HL-60/S4 (cell line): ENCODE results near the gene ABCC9.

Experiments used
- in situ Hi-C: fragments of 300-500 bp; cut with MboI; formaldehyde crosslinking; loops from 2 replicates; pipeline ENCODE4 v1.14.3; 2022; ENCODE audit warnings: low sequenced_read_pairs

ABCC9 gene

DNA sequence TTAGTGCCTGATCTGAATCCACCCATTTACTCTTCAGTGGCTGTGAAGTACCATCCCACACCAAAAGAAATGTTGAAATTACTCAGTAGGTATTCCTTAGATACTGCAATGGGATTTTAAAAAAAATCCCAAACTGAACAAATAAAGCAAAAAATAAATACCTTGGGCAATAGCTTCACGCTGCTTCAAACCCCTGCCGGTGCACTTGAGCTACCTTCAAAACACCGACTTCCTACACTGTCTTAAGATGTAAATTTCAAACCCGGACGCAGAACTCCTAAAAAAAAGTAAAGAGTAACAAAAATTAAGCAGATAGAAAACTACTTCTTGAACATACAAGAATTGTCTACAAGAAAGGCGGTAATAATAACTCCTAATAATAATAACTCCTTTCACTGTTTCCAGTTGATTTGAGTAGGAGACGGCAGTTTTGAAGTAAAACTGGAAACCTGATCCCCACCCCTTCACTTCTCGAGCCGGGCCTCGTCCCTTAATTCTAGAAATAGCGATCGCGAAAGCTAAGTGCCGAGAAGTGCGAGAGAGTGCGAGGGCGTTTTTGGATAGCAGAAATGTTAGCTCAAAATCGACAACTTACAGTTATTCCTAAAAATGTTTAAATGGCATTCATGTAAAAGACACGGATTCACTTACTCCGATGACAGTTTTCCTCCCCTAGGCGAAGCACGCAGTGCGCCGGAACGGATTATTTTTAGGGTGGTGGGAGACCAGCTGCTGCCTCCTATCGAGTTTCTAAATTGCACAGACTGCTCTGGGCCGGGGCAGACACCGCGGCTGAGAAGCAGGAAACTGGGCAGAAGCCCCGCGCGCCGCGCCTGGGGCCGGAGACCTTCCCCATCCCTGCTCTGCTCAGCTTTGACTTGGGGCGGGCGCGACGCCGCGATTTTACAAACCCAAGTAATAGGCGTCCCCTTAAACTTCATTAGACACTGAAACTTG, at the start of gene ABCC9:
Gene ABCC9, minus strand, starts transcription at position 878 of the 957 bp plus-strand sequence. CDS start 4,752 bp downstream, outside the sequence.
- in situ Hi-C loops = no loop called here

DNA sequence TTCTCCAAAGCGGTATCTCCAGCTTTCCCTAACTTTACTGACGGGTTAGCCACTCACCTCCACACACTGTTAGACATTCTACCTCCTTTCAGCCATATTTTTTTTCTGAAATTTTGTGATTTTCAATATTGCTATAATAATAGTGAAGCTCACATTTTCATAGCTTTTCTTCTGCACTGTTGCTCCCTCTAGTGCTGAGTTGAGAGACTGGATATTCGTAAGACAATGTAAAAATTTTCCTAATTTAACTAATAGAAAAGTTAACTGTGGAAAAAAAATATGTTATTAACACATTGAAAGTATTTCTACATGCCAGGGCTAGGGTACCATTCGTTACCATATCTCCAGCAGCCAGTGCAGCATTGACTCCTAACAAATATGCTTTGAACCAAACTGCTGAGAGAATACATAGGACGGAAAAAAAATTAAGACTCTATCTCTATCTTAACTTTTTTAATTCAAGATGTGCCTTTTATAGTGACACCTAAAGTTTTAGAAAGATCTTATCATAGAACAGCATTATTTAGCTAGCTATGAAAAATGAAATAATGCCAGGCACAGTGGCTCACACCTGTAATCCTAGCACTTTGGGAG, 48.7 kb upstream of the ABCC9 start:
- in situ Hi-C loops = no loop called here

DNA sequence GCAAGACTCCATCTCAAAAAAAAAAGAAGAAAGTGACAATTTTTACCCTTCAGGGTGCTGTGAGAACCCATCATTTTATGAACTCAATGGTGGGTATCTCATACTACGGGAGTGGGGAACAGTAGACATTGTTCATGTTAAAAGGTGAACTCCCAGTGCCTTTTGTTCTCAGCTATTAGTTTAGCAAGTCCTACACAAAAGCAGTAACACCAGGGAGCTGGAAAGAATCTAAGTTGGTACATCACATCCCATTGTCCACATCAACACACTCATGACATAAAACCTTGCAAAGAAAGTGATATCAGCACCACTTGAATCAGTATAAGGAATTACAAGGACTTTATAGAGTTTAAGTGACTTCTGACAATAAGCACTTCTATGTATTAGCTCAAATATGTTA, 47.4 kb upstream of the ABCC9 start:
- in situ Hi-C loops = no loop called here

DNA sequence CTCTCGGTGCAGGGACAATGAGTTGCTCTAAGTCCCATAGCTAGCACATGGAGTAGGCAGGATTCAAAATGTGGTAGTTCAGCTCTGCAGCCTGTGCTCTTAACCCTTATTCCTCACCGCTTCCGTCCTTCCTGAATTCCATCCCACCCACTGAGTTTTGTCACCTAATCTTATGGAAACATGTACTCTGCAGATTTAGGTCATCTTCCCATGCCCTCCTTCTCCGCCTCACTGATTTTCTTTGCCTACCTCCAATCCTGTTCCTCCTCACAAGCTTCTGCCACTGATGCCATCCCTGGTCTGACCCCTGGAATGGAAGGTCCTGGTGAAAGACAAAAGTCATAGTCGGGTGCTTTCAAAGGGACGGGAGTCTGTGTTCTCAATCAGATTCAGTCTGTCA, 46.5 kb upstream of the ABCC9 start:
- in situ Hi-C loops = no loop called here

DNA sequence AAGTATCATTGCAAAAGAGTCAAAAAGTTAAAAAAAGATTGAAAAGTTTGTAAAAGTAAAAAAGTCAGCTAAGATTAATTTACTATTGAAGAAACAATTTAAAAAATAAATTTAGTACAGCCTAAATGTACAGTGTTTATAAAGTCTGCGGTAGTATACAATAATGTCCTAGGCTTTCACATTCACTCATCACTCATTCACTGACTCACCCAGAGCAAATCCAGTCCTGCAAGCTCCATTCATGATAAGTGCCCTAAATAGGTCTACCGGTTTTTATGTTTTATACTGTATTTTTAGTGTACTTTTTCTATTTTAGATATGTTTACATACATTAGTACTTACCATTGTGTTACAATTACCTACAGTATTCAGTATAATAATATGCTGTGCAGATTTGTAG, 43.9 kb upstream of the ABCC9 start:
- in situ Hi-C loops = no loop called here

DNA sequence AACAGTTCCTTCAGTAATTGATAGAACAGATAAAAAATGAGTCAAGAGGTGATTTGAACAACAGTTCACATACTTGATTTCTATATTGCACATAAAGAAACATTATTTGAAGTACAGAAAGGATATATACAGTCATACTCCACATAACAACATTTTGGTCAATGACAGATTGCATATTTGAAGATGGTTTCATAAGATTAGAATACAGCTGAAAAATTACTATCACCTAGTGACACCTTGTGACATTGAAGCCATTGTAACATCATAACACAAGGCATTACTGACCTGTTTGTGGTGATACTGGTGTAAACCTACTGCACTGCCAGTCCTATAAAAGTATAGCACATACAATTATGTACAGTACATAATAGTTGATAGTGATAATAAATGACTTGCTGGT, 43.1 kb upstream of the ABCC9 start:
- in situ Hi-C loops = no loop called here

DNA sequence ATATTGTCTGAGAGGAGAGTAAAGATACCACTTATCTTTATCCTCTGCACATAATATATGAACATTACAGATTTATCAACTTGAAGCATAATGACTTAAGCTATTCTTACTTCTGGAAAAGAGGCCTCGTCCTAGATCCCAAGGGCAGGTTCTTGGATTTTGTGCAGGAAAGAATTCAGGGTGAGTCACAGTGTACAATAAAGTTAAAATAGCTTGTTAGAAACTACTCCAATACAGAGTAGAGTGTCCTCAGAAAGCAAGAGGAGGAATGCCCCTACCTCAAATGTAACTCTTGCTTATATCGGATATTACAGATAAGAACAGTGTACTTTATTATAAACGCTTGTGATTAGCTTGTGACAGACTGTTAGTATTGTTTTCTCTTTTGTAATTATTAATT, 41.9 kb upstream of the ABCC9 start:
- in situ Hi-C loops = no loop called here

DNA sequence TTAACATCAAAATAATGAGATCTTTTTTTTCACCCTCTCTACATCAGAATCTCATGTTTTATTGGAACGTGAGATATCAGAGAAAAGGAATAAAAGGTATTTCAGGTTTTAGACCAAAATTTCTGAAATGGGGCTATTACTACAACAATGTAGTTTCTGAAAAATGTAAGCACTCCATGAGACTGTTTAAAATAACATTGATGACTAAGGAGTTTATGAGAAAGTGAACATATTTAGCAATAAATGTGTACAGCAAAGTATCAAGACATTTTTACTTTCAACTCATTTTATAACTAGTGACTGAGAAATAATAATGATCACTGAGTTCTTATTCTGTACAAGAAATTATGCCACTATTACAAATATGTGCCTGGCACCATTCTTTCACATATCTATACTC, 39.3 kb upstream of the ABCC9 start:
- in situ Hi-C loops = no loop called here

DNA sequence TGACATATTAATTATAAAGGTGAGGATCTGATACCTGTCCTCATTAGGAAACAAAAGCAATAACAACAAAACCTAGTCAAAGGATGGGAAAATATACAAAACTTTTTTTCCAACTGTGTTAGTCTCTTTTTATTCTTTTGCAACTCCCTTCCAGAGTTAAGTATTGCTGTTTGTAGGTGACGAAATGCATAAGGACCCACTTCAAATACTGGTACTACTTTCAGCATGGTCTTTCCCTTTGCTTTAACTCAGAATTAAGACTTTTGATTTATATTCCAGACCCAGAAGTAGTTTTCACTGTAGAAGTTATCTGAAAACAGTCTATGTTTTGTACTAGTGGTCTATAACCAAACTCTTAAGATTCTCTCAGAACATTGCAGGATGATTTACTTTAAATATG, 34.1 kb upstream of the ABCC9 start:
- in situ Hi-C loops = no loop called here

DNA sequence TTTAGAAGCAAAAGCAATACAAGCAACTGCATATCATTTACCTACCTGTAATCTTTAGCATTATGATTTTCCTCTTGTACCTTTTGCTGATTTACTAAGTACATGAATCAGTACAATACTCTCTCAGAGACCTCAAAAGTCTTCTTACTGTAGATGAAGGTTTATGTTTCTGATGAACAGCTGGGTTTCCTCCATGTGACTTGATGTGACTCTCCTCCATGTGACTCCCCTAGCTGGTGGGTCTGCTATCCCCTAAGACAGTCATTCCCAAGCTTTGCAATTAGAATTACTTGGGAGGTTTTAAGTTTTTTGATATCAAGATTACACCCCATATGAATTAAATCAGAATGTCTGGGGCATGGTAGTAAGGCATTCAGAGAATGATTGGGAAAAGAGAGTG, 32.0 kb upstream of the ABCC9 start:
- in situ Hi-C loops = no loop called here

DNA sequence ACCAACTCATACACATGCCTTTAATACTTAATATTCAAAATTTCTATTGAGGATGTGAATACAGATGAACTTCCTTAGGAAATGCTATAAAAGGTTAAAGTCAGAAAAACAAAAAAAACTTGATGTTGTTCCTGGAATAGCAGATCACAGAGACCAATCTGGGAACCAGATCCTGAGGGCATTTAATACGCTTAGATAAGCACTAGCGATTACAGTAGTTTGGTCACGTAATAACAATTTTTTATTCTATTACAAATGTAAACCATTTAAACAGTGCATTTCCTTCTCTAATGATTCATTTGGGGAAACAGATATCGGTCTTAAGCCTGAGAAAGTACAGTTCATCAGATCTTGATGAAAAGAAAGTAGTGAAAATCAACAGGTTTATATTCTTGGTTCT, 30.8 kb upstream of the ABCC9 start:
- in situ Hi-C loops = no loop called here

DNA sequence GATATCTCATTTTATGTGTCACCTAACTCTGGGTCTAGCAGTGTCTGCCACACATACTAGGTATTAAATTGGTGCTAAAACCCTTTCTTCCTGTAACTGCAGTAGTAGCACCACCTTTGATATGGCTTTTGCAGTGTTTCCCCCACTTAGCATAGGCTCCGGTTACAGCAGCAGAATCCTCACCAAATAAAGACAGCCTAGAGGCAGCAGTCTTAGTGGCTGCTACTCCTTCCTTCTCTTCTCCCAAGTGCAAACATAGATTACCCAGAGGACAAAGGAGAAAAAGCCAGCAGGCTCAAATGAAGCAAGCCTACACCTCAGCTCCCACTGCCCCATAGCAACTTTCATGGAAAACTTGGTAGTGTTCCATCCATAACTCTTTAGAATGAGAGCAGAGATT, 30.1 kb upstream of the ABCC9 start:
- in situ Hi-C loops = no loop called here

DNA sequence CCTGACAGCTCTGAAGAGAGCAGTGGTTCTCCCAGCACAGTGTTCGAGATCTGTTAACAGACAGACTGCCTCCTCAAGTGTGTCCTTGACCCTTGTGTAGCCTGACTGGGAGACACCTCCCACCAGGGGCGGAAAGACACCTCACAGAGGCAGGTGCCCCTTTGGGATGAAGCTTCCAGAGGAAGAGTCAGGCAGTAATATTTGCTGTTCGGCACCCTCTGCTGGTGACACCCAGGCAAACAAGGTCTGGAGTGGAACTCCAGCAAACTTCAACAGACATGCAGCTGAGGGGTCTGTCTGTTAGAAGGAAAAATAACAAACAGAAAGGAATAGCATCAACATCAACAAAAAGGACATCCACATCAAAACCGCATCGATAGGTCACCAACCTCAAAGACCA, 21.6 kb upstream of the ABCC9 start:
- in situ Hi-C loops = no loop called here

DNA sequence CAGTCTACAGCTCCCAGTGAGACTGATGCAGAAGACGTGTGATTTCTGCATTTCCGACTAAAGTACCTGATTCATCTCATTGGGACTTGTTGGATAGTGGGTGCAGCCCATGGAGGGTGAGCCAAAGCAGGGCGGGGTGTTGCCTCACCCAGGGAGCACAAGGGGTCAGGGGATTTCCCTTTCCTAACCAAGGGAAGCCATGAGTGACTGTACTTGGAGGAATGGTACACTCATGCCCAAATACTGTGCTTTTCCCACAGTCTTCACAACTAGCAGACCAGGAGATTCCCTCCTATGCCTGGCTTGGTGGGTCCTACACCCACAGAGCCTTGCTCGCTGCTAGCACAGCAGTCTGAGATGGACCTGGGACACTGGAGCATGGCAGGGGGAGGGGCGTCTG, 21.0 kb upstream of the ABCC9 start:
- in situ Hi-C loops = no loop called here

DNA sequence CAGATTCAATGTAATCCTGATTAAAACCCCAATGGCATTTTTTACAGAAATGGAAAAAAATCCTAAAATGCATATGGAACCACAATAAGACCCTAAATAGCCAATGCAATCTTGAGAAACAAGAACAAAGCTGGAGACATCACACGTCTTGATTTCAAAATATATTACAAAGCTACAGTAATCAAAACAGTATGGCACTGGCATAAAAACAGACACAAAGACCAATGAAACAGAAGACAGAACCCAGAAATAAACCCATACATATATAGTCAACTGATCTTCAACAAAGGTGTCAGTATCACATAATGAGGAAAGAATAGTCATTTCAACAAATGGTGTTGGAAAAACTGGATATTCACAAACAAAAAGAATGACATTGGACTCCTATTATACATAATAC, 9.4 kb upstream of the ABCC9 start:
- in situ Hi-C loops = no loop called here

DNA sequence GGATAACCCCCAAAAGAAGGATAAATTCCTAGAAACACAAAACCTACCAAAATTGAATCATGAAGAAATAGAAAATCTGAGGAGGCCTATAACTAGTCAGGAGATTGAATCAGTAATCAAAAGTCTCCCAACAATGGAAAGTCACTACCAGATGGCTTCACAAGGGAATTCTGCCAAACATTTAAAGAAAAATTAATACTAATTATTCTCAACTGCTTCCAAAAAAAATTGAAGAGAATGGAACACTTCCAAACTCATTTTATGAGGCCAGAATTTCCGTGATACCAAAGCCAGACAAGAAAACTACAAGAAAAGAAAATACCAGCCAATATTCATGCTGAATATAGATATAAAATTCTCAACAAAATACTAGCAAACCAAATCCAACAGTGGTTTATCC, 7.8 kb upstream of the ABCC9 start:
- in situ Hi-C loops = no loop called here

DNA sequence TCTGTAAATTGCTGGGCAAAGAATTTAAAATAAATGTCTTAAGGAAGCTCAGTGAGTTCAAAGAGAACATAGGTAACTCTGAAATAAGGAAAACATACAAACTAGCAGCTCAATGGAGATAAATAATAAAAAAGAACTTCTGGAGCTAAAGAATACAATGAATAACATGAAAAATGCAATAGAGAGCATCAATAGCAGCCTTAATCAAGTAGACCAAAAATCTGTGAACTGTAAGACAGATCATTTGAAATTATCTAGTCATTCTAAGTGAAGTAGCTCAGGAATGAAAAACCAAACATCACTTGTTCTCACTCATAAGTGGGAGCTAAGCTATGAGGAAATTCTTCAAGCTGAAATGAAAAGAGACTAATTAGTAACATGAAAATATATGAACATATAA, 5.8 kb upstream of the ABCC9 start:
- in situ Hi-C loops = no loop called here

DNA sequence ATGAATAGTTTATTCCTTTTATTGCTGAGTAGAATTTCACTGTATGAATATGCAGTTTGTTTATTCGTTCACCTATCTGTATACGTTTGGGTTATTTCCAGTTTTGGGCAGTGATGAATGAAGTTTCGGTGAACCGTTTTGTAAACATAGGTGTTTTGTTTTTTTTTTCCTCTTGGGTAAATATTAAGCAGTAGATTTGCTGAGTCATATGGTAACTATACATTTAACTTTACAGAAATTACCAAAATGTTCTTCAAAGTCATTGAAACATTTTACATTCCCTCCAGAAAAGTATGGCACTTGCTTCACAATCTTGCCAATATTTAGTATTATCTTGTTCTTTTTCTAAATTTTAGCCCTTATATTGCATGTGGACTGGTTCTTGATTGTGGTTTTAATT, 3.8 kb upstream of the ABCC9 start:
- in situ Hi-C loops = no loop called here

DNA sequence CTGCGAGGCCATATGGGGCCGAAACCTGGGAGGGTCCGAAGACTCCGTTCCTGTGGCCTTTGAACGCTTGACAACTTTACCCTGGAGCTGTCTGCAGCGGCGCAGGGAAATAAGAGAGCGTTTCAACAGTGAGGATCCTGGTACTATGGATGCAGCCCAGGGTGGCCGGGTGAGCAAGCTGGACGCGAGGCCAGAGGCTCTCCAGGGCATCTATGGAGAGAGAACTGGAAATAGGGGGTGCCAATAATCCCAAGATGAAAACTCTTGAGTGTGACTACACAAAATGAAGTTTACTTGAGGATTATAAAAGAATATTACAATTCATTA, 1.1 kb upstream of the ABCC9 start:
- in situ Hi-C loops = no loop called here

DNA sequence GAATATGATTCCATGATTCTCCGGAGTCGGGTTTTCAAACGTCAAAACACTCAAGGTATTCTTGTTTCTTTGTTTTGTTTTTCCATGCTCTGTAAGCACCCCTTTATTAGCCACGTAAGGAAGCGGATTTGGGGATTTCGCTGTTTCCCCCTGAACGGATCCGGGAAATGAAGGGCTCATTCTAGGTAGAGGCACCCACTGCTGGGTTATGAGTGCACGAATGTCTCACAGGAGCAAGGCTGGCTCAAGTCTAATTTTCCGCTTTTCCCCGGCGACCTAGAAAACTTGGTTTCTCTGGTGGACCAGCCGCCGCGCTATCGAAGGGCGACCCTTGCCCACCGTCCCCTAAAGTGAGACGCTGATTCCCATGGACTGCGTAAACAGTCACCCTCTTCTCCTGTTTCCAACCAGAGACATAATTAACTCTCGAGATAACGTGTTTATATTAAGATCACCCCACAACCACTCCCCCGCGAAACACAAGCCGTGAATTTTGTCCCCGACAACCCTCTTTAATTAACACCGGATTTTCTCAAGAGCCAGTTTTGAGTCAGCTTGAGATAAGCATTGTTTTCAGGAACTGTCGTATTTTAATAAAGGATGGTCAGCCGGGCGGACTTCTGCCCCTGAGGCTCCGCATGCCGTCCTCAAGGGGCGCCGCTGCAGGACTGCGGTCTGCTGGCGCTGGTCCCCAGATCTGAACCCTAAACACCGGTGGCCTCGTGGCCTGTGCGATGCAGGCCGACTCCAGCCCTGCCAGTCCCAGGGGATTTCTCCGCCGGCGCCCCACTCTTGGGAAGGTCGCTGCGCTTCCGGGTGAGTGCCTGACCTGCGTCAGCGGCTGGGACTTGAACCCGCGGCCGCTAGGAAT, 515 bp upstream of the ABCC9 start:
- in situ Hi-C loops = no loop called here

DNA sequence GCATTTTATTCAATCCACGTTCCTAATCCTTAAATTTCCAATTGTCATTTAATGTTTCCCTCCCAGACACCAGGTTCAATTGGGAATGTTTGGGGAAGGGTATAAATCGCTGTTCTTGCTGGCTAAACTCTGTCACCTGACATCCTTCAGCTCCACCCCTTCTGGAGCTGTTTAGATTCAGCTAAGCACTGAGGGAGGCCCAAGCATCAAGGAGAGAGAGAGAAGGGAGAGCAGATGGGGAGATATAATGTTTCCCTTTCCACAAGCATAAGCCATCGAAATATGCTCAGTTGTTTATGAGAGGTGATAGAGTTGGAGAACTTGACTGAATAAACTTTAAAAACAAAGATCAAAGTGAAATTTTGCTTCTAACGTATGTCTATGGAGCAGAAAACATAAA, 1.8 kb downstream of the ABCC9 start:
- in situ Hi-C loops = no loop called here

DNA sequence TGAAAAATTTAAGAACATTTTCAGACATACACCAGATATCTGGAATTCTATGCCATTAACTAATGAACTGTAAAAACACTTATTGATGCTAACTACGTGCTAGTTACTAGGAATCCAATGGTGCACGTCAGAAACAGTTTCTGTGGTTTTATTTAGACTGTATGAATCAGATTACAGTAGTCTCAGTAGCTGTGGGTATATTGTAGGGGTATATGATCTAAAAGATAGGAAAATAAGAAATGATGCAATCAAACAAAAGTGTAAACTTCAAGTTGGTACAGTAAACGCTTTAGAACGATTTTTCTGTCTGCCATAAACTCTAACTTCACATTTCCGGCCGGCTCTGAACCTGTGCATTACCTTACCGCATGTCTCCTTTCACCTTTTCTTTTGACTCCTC, 2.3 kb downstream of the ABCC9 start:
- in situ Hi-C loops = no loop called here
